Measurements from ENCODE around the gene CKMT2. TPM values are rescaled to one million over a fixed set of nuclear protein-coding genes. Genes with fewer than 3 reads are reported as not detected.

The CKMT2 gene
- total and polyA plus RNA-seq, 9 donors = 6.2 to 28.3 (median 12.6) TPM

DNA sequence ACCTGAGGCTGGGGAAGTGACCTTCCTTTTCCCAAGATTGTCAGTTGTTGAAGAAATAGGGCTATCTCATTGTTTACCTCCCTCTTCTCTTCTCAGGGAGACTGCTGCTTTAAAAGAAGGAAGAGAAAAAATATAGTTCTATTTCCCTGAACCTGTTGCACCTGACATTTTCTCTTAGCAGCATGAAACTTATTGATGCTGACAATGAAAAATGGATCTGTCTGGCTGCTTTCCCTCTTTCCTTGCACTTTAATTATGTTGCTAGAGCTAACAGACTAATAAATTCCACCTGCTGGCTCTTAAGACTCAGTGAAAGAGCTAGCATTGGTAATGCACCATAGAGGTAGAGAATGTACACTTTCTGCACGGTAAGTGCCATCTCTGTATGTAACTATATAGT is 6.2 kb upstream of the CKMT2 start:
- no peaks in the 10 kb centered on the region for H3K9me3 ChIP-seq
- no peak overlapping the region for H3K27ac ChIP-seq
- H3K27me3 ChIP-seq = no peaks in the 10 kb centered on the region
- TF ChIP-seq POLR2A (IDR thresholded peaks at IDR 0.05) = no peak
- TF ChIP-seq, protein P1, sequence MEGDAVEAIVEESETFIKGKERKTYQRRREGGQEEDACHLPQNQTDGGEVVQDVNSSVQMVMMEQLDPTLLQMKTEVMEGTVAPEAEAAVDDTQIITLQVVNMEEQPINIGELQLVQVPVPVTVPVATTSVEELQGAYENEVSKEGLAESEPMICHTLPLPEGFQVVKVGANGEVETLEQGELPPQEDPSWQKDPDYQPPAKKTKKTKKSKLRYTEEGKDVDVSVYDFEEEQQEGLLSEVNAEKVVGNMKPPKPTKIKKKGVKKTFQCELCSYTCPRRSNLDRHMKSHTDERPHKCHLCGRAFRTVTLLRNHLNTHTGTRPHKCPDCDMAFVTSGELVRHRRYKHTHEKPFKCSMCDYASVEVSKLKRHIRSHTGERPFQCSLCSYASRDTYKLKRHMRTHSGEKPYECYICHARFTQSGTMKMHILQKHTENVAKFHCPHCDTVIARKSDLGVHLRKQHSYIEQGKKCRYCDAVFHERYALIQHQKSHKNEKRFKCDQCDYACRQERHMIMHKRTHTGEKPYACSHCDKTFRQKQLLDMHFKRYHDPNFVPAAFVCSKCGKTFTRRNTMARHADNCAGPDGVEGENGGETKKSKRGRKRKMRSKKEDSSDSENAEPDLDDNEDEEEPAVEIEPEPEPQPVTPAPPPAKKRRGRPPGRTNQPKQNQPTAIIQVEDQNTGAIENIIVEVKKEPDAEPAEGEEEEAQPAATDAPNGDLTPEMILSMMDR (IDR thresholded peaks at IDR 0.05) = no peak
- no peak for TF ChIP-seq EP300 (IDR thresholded peaks at IDR 0.05)
- H3K4me3 ChIP-seq = no peak overlapping the region
- WGBS, 3 donors = 64 to 75% (median 64%) methylated on average over 1 of the region's 1 CpG
- intact Hi-C loops (cut with DNase I) = no loop called here
- DNase-seq = no peak
- no peaks in the 10 kb centered on the region for H3K36me3 ChIP-seq
- no peaks in the 10 kb centered on the region for H3K4me1 ChIP-seq (ENCODE audit: insufficient read depth)

- TF ChIP-seq, protein P1 (IDR thresholded peaks at IDR 0.05) = no peak
- TF ChIP-seq EP300 (IDR thresholded peaks at IDR 0.05) = no peak
- TF ChIP-seq POLR2A (IDR thresholded peaks at IDR 0.05) = no peak
- WGBS, 3 donors = 54 to 60% (median 56%) methylated on average over 4 of the region's 4 CpGs
- peaks cover 5% of the 10 kb centered on the region for H3K4me1 ChIP-seq (ENCODE audit: insufficient read depth)
- DNase-seq = no peak
- H3K27me3 ChIP-seq = no peaks in the 10 kb centered on the region
- H3K27ac ChIP-seq = no peak overlapping the region
- H3K9me3 ChIP-seq = no peaks in the 10 kb centered on the region
- no peaks in the 10 kb centered on the region for H3K36me3 ChIP-seq
- no peak overlapping the region for H3K4me3 ChIP-seq
- intact Hi-C loops (cut with DNase I) = no loop called here
These were observed 5.0 kb upstream of the CKMT2 start for GRCh38 chr5:81228084-81228483.

GRCh38 chr5:81230416-81230815 is 2.7 kb upstream of the CKMT2 start:
- no peaks in the 10 kb centered on the region for H3K9me3 ChIP-seq
- peaks cover 18% of the 10 kb centered on the region for H3K4me1 ChIP-seq (ENCODE audit: insufficient read depth)
- H3K27me3 ChIP-seq = no peaks in the 10 kb centered on the region
- TF ChIP-seq POLR2A (IDR thresholded peaks at IDR 0.05) (no peak), EP300 (IDR thresholded peaks at IDR 0.05) (no peak)
- TF ChIP-seq, protein P1 (IDR thresholded peaks at IDR 0.05) = no peak
- H3K36me3 ChIP-seq = no peaks in the 10 kb centered on the region
- WGBS, 3 donors = 77 to 82% (median 80%) methylated on average over 8 of the region's 8 CpGs
- no peak overlapping the region for H3K4me3 ChIP-seq
- intact Hi-C loops (cut with DNase I) = loop anchor here in 1 of 4 donors (10.0 kb wide), 1 partner anchor 64 kb away; no protein-coding TSS in a partner anchor
- H3K27ac ChIP-seq = no peak overlapping the region
- no peak for DNase-seq

DNA sequence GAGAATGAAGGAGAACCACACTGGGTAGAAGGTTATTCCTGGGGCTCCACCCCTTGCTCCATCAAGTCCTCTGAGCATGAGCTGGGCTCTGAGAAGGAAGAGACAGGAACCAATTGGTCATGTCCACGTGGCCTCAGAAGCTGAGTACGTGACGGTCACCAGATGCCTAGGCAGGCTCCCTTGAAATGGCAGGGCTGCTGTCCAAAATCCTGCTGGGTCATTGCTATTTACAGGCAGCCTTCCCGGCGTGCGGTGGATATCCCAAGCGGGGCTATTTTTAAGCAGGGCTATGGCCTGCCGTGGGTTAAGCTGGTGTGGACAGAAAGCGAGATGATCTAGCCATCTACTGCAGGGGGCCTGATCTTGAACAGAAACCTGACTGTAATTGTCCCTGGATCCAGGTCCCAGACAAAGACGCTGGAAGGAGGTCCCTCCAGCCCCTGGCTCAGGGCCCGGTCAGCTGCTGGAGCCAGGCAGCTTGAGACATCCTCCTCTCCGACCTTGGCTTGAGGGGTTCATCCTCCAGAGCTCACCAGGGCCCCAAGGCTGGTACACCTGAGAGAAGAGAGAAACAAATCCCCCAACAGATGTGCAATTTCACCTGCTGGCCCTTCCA is 550 bp upstream of the CKMT2 start:
- no peaks in the 10 kb centered on the region for H3K27me3 ChIP-seq
- intact Hi-C loops (cut with DNase I) = loop anchor here in 1 of 4 donors (10.0 kb wide), 1 partner anchor 62 kb away; no protein-coding TSS in a partner anchor
- WGBS, 3 donors = 2 to 13% (median 9%) methylated on average over 12 of the region's 12 CpGs
- no peaks in the 10 kb centered on the region for H3K9me3 ChIP-seq
- H3K4me1 ChIP-seq (ENCODE audit: insufficient read depth) = peaks cover 24% of the 10 kb centered on the region
- DNase-seq = peak; percentile 65 to 79 (median 72)
- TF ChIP-seq, protein P1 (IDR thresholded peaks at IDR 0.05) = no peak
- TF ChIP-seq POLR2A (IDR thresholded peaks at IDR 0.05) = no peak
- no peak for TF ChIP-seq EP300 (IDR thresholded peaks at IDR 0.05)
- peak overlapping the region; percentile 73 to 90 for H3K27ac ChIP-seq
- H3K4me3 ChIP-seq = peak overlapping the region; percentile 37
- no peaks in the 10 kb centered on the region for H3K36me3 ChIP-seq

Data from ovary (tissue), 9 donors.